Activated CD4-positive, alpha-beta T cell treated with anti-CD3 and anti-CD28 coated beads, Interleukin-2, amount 50 U/mL, for 48 hours (primary cell): ENCODE measurements around the gene CILP2.

Source experiments
- DNase-seq, 2 experiments: peaks; one replicate each; pipeline ENCODE4 v3.0.0-alpha.2; 2020

Gene CILP2

GRCh38 chr19:19544954-19545591 lies 7.0 kb downstream of the CILP2 start:
- no peak for DNase-seq

GRCh38 chr19:19545707-19546106 lies 7.6 kb downstream of the CILP2 start:
- DNase-seq = no peak

- no peak for DNase-seq
Measured at GRCh38 chr19:19546751-19547162, 8.7 kb downstream of the CILP2 start.

- no peak for DNase-seq
Measured at GRCh38 chr19:19547674-19548336, 9.7 kb downstream of the CILP2 start.

- DNase-seq = no peak
Measured at GRCh38 chr19:19548915-19549759, 11.1 kb downstream of the CILP2 start.

- DNase-seq = no peak
Measured at GRCh38 chr19:19549804-19550464, 11.9 kb downstream of the CILP2 start.

GRCh38 chr19:19550485-19550929 lies 12.4 kb downstream of the CILP2 start:
- no peak for DNase-seq

GRCh38 chr19:19550972-19551852 lies 13.1 kb downstream of the CILP2 start:
- no peak for DNase-seq

GRCh38 chr19:19551853-19552192 lies 13.8 kb downstream of the CILP2 start:
- no peak for DNase-seq

GRCh38 chr19:19552798-19553197 lies 14.7 kb downstream of the CILP2 start:
- peak; percentile 38 to 46 for DNase-seq

GRCh38 chr19:19553670-19554069 lies 15.6 kb downstream of the CILP2 start:
- DNase-seq = no peak

GRCh38 chr19:19554074-19555023 lies 16.3 kb downstream of the CILP2 start:
- DNase-seq = peak; percentile 74 to 79

GRCh38 chr19:19558055-19558454 lies 20.0 kb downstream of the CILP2 start:
- DNase-seq = no peak

GRCh38 chr19:19558636-19559035 lies 20.6 kb downstream of the CILP2 start:
- no peak for DNase-seq

- no peak for DNase-seq
Measured at GRCh38 chr19:19559931-19560330, 21.9 kb downstream of the CILP2 start.

GRCh38 chr19:19561946-19562664 lies 24.0 kb downstream of the CILP2 start:
- no peak for DNase-seq

GRCh38 chr19:19562665-19563347 lies 24.7 kb downstream of the CILP2 start:
- DNase-seq = peak in 1 of 2 experiments; percentile 30

GRCh38 chr19:19563348-19563848 lies 25.3 kb downstream of the CILP2 start:
- DNase-seq = no peak

GRCh38 chr19:19566306-19566705 lies 28.2 kb downstream of the CILP2 start:
- no peak for DNase-seq
